Activated naive CD8-positive, alpha-beta T cell treated with anti-CD3 and anti-CD28 coated beads for 36 hours (primary cell): Measurements from ENCODE around the gene WDFY4. TPM values are rescaled to one million over a fixed set of nuclear protein-coding genes. Genes with fewer than 3 reads are reported as not detected.

Source experiments
- DNase-seq: peaks from one replicate; pipeline ENCODE4 v3.0.0; 2021
- H3K27ac Mint-ChIP-seq: one replicate; pipeline ENCODE4 v1.8.0; 2022; ENCODE audit warnings: mild to moderate bottlenecking, moderate library complexity, mixed read lengths
- H3K27me3 Mint-ChIP-seq: one replicate; pipeline ENCODE4 v1.8.0; 2022; ENCODE audit warnings: mild to moderate bottlenecking, mixed read lengths
- H3K36me3 Mint-ChIP-seq: one replicate; pipeline ENCODE4 v1.8.0; 2021; ENCODE audit warnings: mild to moderate bottlenecking, mixed read lengths
- H3K4me1 Mint-ChIP-seq: one replicate; pipeline ENCODE4 v1.8.0; 2021; ENCODE audit warnings: mixed read lengths
- H3K4me3 Mint-ChIP-seq: one replicate; pipeline ENCODE4 v1.8.0; 2022; ENCODE audit warnings: mild to moderate bottlenecking, moderate library complexity, mixed read lengths
- H3K9me3 Mint-ChIP-seq: one replicate; pipeline ENCODE4 v1.8.0; 2022; ENCODE audit warnings: mixed read lengths
- total RNA-seq, 2 experiments: library from RNA; stranded (reverse); gene quantifications; one replicate each; pipeline ENCODE4 v1.2.3, GENCODE V29; 2021

WDFY4 gene
- total RNA-seq, 2 experiments from 2014 or later: 0.93 to 1.2 TPM

DNA sequence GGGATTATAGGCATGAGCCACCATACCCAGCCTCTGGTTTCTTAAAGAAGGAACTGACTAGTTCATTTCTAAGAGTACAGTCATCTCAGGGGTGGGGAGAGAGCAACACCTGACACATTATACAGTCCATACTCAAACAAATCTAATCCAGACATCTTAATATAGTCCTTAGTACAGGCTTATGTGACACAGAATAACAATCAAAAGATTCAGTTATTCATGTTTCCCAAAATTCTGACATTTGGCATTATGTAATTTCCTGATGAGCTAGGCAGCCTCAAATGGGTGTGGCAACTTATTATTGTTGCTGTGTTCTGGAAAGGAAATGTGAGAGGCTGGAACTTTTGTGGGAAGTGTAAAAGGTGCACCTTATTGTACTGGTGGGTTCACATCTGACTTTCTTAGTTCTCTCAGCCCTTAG is 116.3 kb downstream of the WDFY4 start:
- no peak for DNase-seq
- peak overlapping the region; percentile 94 for H3K27ac Mint-ChIP-seq
- H3K4me3 Mint-ChIP-seq: no peak overlapping the region
- H3K4me1 Mint-ChIP-seq: peaks cover 40% of the 10 kb centered on the region
- H3K9me3 Mint-ChIP-seq: peaks cover 10% of the 10 kb centered on the region
- no peaks in the 10 kb centered on the region for H3K27me3 Mint-ChIP-seq
- peaks cover 9% of the 10 kb centered on the region for H3K36me3 Mint-ChIP-seq

DNA sequence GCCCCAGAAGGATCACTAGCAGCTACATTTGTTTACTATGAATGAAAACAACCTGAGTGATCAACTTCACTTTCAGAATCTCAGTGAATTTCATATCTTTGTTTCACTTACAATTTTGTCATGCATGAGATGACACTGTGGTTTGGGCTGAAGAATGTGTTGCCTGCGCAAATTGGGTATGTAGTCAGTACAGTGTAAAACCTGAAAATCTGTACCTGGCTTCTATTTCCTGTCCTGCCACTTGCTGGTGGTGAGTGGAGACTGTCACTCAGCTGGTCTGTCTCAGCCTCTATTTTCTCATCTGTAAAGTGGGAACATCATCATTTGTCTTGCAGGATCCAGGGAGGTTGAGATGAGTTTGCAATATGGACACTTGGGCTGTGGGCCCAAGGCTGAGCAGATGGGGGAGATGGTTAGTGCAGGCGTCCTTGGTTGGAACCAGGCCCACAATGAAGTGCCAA is 118.0 kb downstream of the WDFY4 start:
- no peak overlapping the region for H3K4me3 Mint-ChIP-seq
- peaks cover 10% of the 10 kb centered on the region for H3K9me3 Mint-ChIP-seq
- H3K27ac Mint-ChIP-seq: no peak overlapping the region
- H3K27me3 Mint-ChIP-seq: no peaks in the 10 kb centered on the region
- no peak for DNase-seq
- H3K4me1 Mint-ChIP-seq: peaks cover 45% of the 10 kb centered on the region
- H3K36me3 Mint-ChIP-seq: peaks cover 12% of the 10 kb centered on the region

DNA sequence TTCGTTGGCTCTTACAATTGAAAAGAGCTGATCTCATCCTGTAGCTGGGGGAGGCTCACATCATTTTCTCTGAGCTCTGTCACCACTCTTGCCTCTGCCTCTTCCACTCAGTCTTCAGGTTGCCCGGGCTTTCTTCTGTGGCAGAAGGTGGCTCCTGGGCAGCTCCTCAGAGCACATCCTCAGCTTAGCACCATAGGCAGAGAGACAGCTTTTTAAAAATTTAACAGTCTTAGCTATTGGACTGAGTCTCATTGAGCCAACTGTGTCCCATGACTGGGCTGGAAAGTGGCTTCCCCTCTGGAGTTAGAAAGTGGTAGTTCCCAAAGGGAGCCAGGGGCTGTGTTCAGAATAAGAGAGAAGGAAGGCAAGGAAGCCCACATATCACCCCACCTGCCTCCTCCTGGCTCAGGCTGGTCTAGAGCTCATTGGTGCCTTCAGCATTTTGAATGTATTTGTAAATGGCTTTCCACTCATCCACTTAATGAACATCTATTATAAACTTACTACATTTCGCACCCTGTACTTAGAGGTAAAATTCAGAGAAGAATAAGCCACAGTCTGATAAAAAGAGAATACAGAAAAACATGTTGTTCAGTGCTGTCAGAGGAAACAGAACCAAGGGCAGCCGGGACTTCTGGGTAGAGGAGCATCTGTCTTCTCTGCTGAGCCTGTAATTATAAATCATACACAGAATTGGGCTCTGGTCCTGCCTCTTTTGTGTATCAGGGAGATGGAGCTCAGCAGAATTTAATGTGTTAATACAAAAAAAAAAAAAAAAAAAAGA is 119.3 kb downstream of the WDFY4 start:
- Mint-ChIP-seq H3K4me1 (peaks cover 45% of the 10 kb centered on the region), H3K4me3 (no peak overlapping the region), H3K9me3 (peaks cover 10% of the 10 kb centered on the region), H3K27ac (peak overlapping the region; percentile 49), H3K27me3 (no peaks in the 10 kb centered on the region), H3K36me3 (peaks cover 12% of the 10 kb centered on the region)
- no peak for DNase-seq

DNA sequence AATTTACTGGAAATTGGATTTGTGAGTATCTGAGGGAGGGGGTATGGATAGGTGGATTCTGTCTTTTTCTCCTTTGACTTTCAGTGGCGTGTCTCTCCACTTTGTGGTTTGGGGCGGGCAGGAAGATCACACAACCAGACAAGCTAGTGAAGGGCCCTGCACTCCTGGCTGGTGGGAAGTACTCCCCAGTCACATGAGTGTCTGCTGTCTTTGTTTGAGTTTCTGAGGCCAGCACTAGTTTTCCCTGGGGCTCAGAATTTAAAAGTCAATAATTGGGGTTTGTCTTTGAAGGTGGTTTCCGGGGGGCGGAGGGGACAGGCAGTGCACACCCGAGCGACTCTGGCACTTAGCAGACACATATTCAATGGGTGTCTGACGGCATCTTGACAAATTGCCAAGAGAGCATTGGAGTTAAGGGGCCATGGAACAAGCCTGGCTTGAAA is 120.1 kb downstream of the WDFY4 start:
- peak overlapping the region; percentile 77 for H3K27ac Mint-ChIP-seq
- H3K4me3 Mint-ChIP-seq: peak overlapping the region; percentile 1
- peaks cover 10% of the 10 kb centered on the region for H3K36me3 Mint-ChIP-seq
- peaks cover 45% of the 10 kb centered on the region for H3K4me1 Mint-ChIP-seq
- no peaks in the 10 kb centered on the region for H3K27me3 Mint-ChIP-seq
- peak; percentile 22 for DNase-seq
- peaks cover 8% of the 10 kb centered on the region for H3K9me3 Mint-ChIP-seq

DNA sequence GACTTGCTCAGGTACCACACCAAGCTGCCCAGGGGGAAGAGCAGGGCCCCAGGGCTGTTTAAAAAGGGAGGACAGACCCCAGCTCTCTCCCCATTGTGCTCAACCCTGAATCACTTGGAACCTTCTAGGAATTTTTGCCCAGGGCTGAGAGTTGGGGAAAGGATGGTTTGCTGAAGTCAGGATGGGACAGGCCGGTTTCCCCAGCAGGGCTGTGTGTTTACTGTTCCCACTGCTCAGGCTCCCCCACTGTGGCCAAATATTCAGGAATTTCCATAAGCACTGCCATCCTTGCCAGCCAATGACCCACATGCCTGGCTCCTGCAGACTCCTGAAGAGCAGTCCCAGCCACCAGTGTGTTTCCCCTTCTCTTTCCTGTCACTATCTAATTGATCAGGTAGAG is 120.7 kb downstream of the WDFY4 start:
- Mint-ChIP-seq H3K27me3 (no peaks in the 10 kb centered on the region), H3K4me3 (no peak overlapping the region), H3K4me1 (peaks cover 40% of the 10 kb centered on the region), H3K27ac (no peak overlapping the region), H3K36me3 (peaks cover 3% of the 10 kb centered on the region), H3K9me3 (peaks cover 3% of the 10 kb centered on the region)
- DNase-seq: no peak

DNA sequence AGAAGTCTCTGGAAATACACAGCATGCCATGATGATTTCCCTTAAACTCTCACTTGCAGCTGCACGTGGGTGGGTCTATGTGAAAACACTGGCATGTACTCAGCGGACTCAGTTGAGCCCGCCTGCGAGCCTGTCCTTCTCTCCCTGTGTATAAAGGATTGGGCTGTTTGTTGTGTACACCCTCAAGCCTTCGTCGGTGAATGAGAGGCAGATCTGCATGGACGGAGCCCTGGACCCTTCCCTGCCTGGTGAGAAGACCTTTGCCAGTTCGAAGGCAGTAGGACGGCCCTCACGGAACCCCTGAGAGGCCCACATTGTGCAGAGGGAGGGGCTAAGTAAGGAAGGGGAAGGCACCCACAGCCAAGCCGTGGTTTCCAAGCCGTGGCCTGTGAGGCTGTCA is 121.2 kb downstream of the WDFY4 start:
- no peak overlapping the region for H3K4me3 Mint-ChIP-seq
- H3K27ac Mint-ChIP-seq: peak overlapping the region; percentile 43
- H3K36me3 Mint-ChIP-seq: peaks cover 3% of the 10 kb centered on the region
- DNase-seq: no peak
- no peaks in the 10 kb centered on the region for H3K27me3 Mint-ChIP-seq
- peaks cover 3% of the 10 kb centered on the region for H3K9me3 Mint-ChIP-seq
- peaks cover 35% of the 10 kb centered on the region for H3K4me1 Mint-ChIP-seq

DNA sequence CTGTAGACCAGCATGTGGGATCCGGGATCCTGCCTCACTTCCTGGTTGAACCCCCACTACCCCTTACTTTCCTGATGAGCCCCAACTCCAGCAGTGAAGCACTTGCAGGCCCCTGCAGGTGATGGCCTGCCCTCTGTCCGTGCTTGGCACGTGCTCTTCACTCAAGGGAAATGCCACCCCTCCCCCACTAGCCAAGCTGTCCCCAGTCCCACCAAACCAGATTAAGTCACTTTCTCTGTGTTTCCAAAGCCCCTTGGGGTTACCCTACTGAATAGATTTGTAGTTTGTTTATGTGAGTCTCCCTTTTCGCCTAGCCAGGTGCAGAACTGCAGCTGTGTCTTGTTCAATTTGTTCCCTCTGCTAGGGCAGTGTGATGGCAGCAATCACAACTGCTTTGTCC is 121.7 kb downstream of the WDFY4 start:
- H3K4me1 Mint-ChIP-seq: peaks cover 34% of the 10 kb centered on the region
- peaks cover 3% of the 10 kb centered on the region for H3K36me3 Mint-ChIP-seq
- H3K27me3 Mint-ChIP-seq: no peaks in the 10 kb centered on the region
- DNase-seq: no peak
- H3K4me3 Mint-ChIP-seq: no peak overlapping the region
- H3K9me3 Mint-ChIP-seq: peaks cover 3% of the 10 kb centered on the region
- no peak overlapping the region for H3K27ac Mint-ChIP-seq

DNA sequence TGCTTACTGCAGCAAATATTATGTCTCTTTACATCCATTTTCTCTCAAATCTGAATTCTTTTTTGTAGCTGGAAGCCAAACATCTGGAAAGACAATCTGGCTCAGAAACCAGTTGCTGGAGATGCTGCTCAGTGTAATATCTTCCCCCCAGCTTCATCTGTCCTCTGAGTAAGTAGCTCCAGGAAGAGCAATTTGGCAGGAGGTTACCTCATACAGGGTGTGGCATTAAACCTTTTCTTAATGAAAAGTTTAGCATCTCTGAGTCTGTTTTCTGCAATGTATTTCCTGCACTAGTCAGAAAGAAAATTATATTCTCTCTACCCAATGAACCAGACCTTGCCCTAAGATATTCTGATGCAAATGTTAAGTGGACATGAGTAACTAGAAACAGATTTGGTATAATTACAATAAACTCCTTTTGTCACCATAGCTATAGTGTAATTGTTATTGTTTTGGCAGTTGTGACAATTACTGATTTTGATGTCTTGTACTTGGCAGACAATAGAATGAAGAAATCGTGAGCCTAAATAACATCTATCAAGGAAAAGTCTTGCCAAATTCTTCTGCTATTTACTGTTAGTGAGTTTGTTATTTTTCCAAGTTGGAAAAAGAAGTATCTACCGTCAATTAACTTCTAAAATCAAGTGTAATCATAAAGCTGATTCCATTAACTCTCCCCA is 123.3 kb downstream of the WDFY4 start:
- Mint-ChIP-seq H3K4me1 (peaks cover 26% of the 10 kb centered on the region), H3K27me3 (no peaks in the 10 kb centered on the region), H3K27ac (no peak overlapping the region), H3K36me3 (peaks cover 3% of the 10 kb centered on the region), H3K4me3 (no peak overlapping the region), H3K9me3 (no peaks in the 10 kb centered on the region)
- DNase-seq: no peak

DNA sequence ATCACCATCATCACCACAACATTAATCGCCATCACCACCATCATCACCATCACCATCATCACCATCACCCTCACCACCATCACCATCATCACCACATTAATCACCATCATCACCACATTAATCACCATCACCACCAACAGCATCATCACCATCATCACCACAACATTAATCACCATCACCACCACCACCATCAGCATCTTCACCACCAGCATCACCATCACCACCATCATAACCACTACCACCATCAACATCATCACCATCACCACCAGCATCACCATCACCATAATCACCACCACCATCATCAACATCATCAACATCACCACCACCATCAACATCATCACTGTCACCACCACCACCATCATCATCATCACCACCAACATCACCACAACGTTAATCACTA is 124.6 kb downstream of the WDFY4 start:
- H3K4me3 Mint-ChIP-seq: no peak overlapping the region
- DNase-seq: no peak

DNA sequence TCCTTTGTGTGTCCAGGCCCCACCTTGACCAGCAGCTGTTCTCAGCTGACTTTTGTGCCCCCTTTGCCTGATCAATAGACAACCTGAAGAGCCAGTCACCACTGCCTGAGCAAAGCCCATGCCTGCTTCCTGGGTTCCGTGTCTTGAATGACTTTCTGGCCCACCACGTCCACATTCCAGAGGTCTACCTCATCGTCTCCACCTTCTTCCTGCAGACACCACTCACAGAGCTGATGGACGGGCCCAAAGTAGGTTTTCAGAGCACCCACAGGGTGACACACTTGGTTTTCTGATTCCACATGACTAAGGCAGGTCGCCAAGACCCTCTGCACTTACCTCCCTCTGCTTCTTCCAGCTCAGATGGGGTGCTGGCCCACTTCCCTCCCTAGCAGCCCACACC is 126.8 kb downstream of the WDFY4 start:
- Mint-ChIP-seq H3K27me3 (peaks cover 3% of the 10 kb centered on the region), H3K9me3 (no peaks in the 10 kb centered on the region), H3K36me3 (peaks cover under 1% of the 10 kb centered on the region), H3K4me1 (peaks cover under 1% of the 10 kb centered on the region), H3K4me3 (no peak overlapping the region), H3K27ac (no peak overlapping the region)
- DNase-seq: no peak

More for the DNA sequence above, 124.6 kb downstream of the WDFY4 start:
- no peaks in the 10 kb centered on the region for H3K27me3 Mint-ChIP-seq
- H3K27ac Mint-ChIP-seq: no peak overlapping the region
- H3K9me3 Mint-ChIP-seq: no peaks in the 10 kb centered on the region
- H3K36me3 Mint-ChIP-seq: peaks cover 3% of the 10 kb centered on the region
- H3K4me1 Mint-ChIP-seq: peaks cover 20% of the 10 kb centered on the region

DNA sequence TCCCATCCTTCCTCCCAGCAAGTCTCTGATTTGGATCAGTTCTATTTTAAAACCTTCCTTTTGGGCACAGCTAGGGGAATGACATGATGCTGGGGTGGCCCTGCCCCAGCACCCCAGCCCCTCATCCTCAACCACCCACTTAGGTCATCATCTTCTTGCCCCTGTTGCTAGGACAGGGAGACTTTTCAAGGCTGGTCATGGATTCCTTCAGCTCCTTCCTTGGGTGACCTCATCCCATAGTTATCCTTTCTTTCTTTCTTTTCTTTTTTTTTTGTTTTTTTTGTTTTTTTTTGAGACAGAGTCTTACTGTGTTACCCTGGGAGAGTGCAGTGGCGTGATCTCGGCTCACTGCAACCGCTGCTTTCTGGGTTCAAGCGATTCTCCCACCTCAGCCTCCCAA is 127.2 kb downstream of the WDFY4 start:
- DNase-seq: no peak
- H3K36me3 Mint-ChIP-seq: no peaks in the 10 kb centered on the region
- H3K27me3 Mint-ChIP-seq: peaks cover 3% of the 10 kb centered on the region
- no peak overlapping the region for H3K4me3 Mint-ChIP-seq
- H3K4me1 Mint-ChIP-seq: no peaks in the 10 kb centered on the region
- H3K9me3 Mint-ChIP-seq: no peaks in the 10 kb centered on the region
- H3K27ac Mint-ChIP-seq: no peak overlapping the region

DNA sequence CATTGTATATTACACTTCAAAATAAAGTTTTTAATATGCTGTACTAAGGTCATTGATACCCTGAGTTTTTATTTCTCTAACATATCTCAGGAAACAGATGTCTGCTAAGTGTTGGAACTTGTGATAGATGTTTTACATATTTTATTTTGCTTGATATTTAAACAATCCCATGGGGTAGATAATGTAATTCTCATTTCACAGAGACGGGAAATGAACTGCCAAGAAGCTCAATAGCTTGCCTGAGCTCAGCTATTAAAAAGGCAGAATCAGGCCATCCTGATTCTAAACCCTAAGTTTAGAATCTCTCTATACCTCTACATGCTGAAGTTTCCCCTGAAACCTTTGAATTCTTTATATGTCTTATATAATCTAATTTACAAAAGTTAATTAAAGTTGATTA is 128.6 kb downstream of the WDFY4 start:
- Mint-ChIP-seq H3K27ac (no peak overlapping the region), H3K4me1 (no peaks in the 10 kb centered on the region), H3K4me3 (no peak overlapping the region), H3K27me3 (peaks cover 3% of the 10 kb centered on the region), H3K36me3 (no peaks in the 10 kb centered on the region), H3K9me3 (no peaks in the 10 kb centered on the region)
- DNase-seq: no peak

DNA sequence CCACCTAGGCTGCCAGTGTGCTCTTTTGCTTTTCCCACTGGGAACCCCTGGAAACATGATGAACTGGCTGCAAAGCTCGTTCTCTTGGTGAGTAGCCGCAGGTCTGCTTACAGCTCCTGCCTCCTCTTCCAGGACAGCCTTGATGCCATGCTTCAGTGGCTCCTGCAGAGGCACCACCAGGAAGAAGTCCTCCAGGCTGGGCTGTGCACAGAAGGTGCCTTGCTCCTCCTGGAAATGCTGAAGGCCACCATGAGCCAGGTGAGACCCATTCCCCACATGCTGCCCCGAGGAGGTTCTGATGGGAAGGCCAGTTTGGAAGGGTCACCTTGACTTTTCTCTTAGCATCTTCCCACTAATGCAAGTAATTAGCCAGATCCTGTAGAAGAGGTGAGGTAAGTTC is 129.2 kb downstream of the WDFY4 start:
- Mint-ChIP-seq H3K27ac (no peak overlapping the region), H3K27me3 (peaks cover 3% of the 10 kb centered on the region), H3K9me3 (no peaks in the 10 kb centered on the region), H3K4me3 (no peak overlapping the region), H3K4me1 (no peaks in the 10 kb centered on the region), H3K36me3 (no peaks in the 10 kb centered on the region)
- DNase-seq: no peak

DNA sequence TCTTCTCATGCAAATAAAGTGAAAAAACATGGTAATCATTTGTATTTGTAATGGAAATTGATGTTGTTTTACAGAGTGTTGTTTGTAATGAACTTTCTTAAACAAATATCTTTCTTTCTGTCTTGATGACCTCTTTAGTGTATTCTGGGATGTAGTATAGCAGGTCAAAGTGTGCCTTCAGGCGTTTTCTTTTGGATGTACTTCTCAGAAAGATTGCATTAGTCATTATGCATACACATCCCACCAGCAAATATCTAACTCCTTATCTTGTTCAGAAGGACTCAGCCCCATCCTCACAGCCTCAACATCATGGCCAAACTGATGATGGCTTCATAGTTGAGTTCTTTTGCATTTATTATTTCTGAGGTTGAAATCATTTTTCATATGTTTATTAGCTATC is 130.3 kb downstream of the WDFY4 start:
- H3K4me3 Mint-ChIP-seq: no peak overlapping the region

DNA sequence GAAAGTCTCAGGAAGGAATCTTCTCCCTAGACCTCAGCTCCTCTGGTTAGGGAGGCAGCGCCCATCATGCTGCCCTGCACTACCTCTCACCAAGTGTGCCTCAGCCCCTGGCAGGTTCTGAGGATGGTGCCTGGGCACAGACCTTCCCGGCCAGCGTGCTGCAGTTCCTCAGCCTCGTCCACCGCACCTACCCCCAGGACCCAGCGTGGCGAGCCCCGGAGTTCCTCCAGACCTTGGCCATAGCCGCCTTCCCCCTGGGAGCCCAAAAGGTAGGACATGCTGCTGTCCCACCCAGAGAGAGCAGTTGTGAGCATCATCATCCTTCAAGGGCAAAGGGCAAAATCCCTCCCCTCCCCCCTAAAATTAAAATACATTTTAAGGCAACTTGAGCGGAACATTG is 132.5 kb downstream of the WDFY4 start:
- Mint-ChIP-seq H3K27ac (no peak overlapping the region), H3K27me3 (peaks cover 3% of the 10 kb centered on the region), H3K36me3 (no peaks in the 10 kb centered on the region), H3K4me3 (no peak overlapping the region), H3K4me1 (peaks cover 3% of the 10 kb centered on the region), H3K9me3 (no peaks in the 10 kb centered on the region)
- DNase-seq: no peak

More for the DNA sequence above, 130.3 kb downstream of the WDFY4 start:
- no peak for DNase-seq
- Mint-ChIP-seq H3K4me1 (no peaks in the 10 kb centered on the region), H3K27ac (no peak overlapping the region), H3K9me3 (no peaks in the 10 kb centered on the region), H3K36me3 (no peaks in the 10 kb centered on the region), H3K27me3 (peaks cover 3% of the 10 kb centered on the region)
